Lower lobe of right lung (tissue), 2 donors: ENCODE results near the gene DOCK1. TPM values are rescaled to one million over a fixed set of nuclear protein-coding genes. Genes with fewer than 3 reads are reported as not detected.

Source experiments
- ATAC-seq, 2 donors: fragments of 200-7000 bp; cut with Tn5 transposase; one replicate each; pipeline ENCODE4 v1.9.1; 2020 to 2022; ENCODE audit warnings: mild to moderate bottlenecking in 2 of 2, moderate library complexity in 2 of 2
- DNase-seq: peaks from one replicate; pipeline ENCODE4 v3.0.0-alpha.2; 2020
- H3K27ac ChIP-seq: fragments of 200-600 bp; one replicate; pipeline ENCODE4 v1.8.0; 2022
- H3K27me3 ChIP-seq: fragments of 200-600 bp; one replicate; pipeline ENCODE4 v1.8.0; 2022; ENCODE audit warnings: low read depth
- H3K36me3 ChIP-seq: fragments of 200-600 bp; one replicate; pipeline ENCODE4 v1.8.0; 2022; ENCODE audit warnings: mild to moderate bottlenecking
- H3K4me1 ChIP-seq: fragments of 200-600 bp; one replicate; pipeline ENCODE4 v1.8.0; 2022
- H3K4me3 ChIP-seq: fragments of 200-600 bp; one replicate; pipeline ENCODE4 v1.8.0; 2022; ENCODE audit warnings: mild to moderate bottlenecking
- H3K9me3 ChIP-seq: fragments of 200-600 bp; one replicate; pipeline ENCODE4 v1.8.0; 2022
- intact Hi-C: fragments of 100-400 bp; cut with DNase I; formaldehyde crosslinking; loops from one replicate; pipeline ENCODE4 v1.11.0; 2022
- total RNA-seq: library from RNA; stranded (reverse); fragmentation: NEBNext Ultra II Directional; extraction: Animal tissue kit (Norgen Biotek cat#: 25700); gene quantifications from one replicate; pipeline ENCODE4 v1.2.1, GENCODE V29; 2021
- TF ChIP-seq, protein P1 (sequence below): fragments of 200-600 bp; IDR thresholded peaks from one replicate; pipeline ENCODE4 v1.8.0; 2022; ENCODE audit warnings: antibody characterized with exemption, mild to moderate bottlenecking
- donor health status: DM: no; HTN: yes; CAD: no; lungs with severe emphysema.

The DOCK1 gene
- total RNA-seq, 1 donor from 2014 or later = 44.8 TPM

GRCh38 chr10:127447197-127447596, 542.0 kb downstream of the DOCK1 start:
- Histone ChIP-seq H3K27me3 (no peaks in the 10 kb centered on the region), H3K27ac (no peak overlapping the region), H3K4me1 (no peaks in the 10 kb centered on the region), H3K9me3 (no peaks in the 10 kb centered on the region), H3K36me3 (peaks cover 40% of the 10 kb centered on the region), H3K4me3 (no peak overlapping the region)
- TF ChIP-seq, protein P1, sequence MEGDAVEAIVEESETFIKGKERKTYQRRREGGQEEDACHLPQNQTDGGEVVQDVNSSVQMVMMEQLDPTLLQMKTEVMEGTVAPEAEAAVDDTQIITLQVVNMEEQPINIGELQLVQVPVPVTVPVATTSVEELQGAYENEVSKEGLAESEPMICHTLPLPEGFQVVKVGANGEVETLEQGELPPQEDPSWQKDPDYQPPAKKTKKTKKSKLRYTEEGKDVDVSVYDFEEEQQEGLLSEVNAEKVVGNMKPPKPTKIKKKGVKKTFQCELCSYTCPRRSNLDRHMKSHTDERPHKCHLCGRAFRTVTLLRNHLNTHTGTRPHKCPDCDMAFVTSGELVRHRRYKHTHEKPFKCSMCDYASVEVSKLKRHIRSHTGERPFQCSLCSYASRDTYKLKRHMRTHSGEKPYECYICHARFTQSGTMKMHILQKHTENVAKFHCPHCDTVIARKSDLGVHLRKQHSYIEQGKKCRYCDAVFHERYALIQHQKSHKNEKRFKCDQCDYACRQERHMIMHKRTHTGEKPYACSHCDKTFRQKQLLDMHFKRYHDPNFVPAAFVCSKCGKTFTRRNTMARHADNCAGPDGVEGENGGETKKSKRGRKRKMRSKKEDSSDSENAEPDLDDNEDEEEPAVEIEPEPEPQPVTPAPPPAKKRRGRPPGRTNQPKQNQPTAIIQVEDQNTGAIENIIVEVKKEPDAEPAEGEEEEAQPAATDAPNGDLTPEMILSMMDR = no peak
- DNase-seq (no peak), ATAC-seq (no peak)
- intact Hi-C loops = no loop called here

GRCh38 chr10:127449490-127449889, 544.3 kb downstream of the DOCK1 start:
- H3K36me3 ChIP-seq = peaks cover 27% of the 10 kb centered on the region
- no peak overlapping the region for H3K4me3 ChIP-seq
- intact Hi-C loops = no loop called here
- H3K27me3 ChIP-seq = no peaks in the 10 kb centered on the region
- no peaks in the 10 kb centered on the region for H3K9me3 ChIP-seq
- no peak overlapping the region for H3K27ac ChIP-seq
- DNase-seq = no peak
- ATAC-seq = no peak
- H3K4me1 ChIP-seq = no peaks in the 10 kb centered on the region
- TF ChIP-seq, protein P1 = no peak

DNA sequence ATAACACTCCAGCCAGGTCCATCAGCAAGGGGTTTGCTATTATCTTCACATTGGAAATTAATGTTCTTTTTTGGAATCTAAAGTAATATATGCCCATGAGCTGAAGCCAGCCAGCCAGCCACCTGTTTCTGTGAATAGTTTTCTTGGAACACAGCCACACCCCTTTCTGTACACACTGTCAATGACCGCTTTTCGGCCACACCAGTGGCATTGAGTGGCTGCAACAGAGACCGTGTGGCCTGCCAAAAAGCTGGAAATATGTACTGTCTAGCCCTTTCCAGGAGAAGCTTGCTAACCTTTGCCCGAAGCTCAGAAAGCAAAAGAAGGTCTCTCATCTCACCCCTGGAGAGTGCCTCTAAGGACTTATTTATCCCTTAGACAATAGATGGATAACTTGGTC, 545.4 kb downstream of the DOCK1 start:
- H3K9me3 ChIP-seq = no peaks in the 10 kb centered on the region
- intact Hi-C loops = no loop called here
- peak; percentile 84 to 92 for ATAC-seq
- H3K4me1 ChIP-seq = no peaks in the 10 kb centered on the region
- H3K27me3 ChIP-seq = no peaks in the 10 kb centered on the region
- H3K36me3 ChIP-seq = peaks cover 15% of the 10 kb centered on the region
- peak; percentile 64 for DNase-seq
- H3K27ac ChIP-seq = no peak overlapping the region
- TF ChIP-seq, protein P1 = no peak
- H3K4me3 ChIP-seq = no peak overlapping the region

DNA sequence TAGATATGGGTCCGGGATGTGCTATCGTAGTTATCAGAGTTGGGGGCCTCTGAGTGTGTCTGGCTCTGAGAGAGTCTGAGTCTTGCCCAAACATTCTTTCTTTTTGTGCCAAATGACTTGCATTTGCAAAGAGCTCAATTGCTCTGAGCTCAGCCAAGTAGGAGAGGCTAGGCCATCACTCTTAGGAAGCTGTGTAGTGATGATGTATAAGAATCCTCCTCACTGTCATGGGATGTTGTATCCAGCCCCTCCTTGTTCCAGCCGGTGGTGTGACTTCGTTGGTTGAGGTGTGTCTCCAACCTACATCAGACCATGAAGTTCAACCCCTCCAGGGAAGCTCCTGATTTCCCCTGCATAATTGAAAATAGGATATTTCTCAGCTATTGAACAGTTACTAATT, 546.4 kb downstream of the DOCK1 start:
- Histone ChIP-seq H3K4me1 (no peaks in the 10 kb centered on the region), H3K9me3 (no peaks in the 10 kb centered on the region), H3K4me3 (no peak overlapping the region), H3K36me3 (peaks cover 12% of the 10 kb centered on the region), H3K27me3 (no peaks in the 10 kb centered on the region), H3K27ac (no peak overlapping the region)
- intact Hi-C loops = no loop called here
- no peak for DNase-seq
- no peak for ATAC-seq
- TF ChIP-seq, protein P1 = no peak

DNA sequence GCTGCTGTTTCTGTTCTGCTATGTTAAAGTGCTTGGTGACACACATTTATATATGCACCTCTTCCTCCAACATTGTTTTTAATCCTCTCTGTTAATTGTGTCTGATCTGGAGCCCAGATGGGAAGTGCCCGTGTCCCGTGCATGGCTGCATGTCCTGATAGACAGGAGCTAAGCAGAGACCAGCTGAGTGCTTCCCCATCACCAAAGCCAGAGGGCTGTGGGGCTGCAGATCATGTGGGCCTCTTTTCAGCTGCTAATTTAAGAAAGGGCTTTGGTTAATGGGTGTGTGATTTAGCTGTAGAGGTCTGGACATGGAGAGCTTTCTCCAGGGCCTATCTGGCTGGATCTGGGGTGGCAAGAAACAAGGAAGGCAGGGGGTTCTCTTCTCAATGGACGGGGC, 547.3 kb downstream of the DOCK1 start:
- Histone ChIP-seq H3K36me3 (peaks cover 10% of the 10 kb centered on the region), H3K27ac (no peak overlapping the region), H3K4me1 (no peaks in the 10 kb centered on the region), H3K4me3 (no peak overlapping the region), H3K9me3 (no peaks in the 10 kb centered on the region), H3K27me3 (no peaks in the 10 kb centered on the region)
- ATAC-seq (no peak), DNase-seq (no peak)
- TF ChIP-seq, protein P1 = no peak
- intact Hi-C loops = no loop called here

- ATAC-seq = no peak
- H3K9me3 ChIP-seq = no peaks in the 10 kb centered on the region
- no peaks in the 10 kb centered on the region for H3K4me1 ChIP-seq
- no peak overlapping the region for H3K4me3 ChIP-seq
- H3K36me3 ChIP-seq = no peaks in the 10 kb centered on the region
- DNase-seq = no peak
- intact Hi-C loops = no loop called here
- TF ChIP-seq, protein P1 = no peak
- no peaks in the 10 kb centered on the region for H3K27me3 ChIP-seq
- no peak overlapping the region for H3K27ac ChIP-seq
Measured at GRCh38 chr10:127453706-127454105, 548.5 kb downstream of the DOCK1 start.
